ENCODE data around the gene MRPL12. TPM values are rescaled to one million over a fixed set of nuclear protein-coding genes. Genes with fewer than 3 reads are reported as not detected.

Gene MRPL12
- total and polyA plus RNA-seq, 2 of the 8 experiments (the other 6 are each of a cell fraction or from before 2014, with no cell fraction given), result 120 to 141 TPM

- no peaks in the 10 kb centered on the region for H3K23me2 ChIP-seq (ENCODE audit: low read depth, low read length)
- no peak overlapping the region for H3K27ac ChIP-seq (ENCODE audit: low read depth, low read length)
- FAIRE-seq (no peak), DNase-seq (ENCODE audit: low read depth in 1 of 2, low spot score in 2 of 2) (no peak)
- no peak overlapping the region for H2BK20ac ChIP-seq (ENCODE audit: low read length)
- H2BK5ac ChIP-seq (ENCODE audit: low read depth, low read length), result no peak overlapping the region
- no peak overlapping the region for H3K4ac ChIP-seq (replicated peaks; ENCODE audit: insufficient read length, low read depth, low read length)
- no peak overlapping the region for H3K9ac ChIP-seq (replicated peaks in 1 of 4; ENCODE audit: extremely low read depth in 1 of 4, low read depth in 3 of 4, low read length in 3 of 4)
- peaks cover 2 to 66% (median 31%) of the 10 kb centered on the region in 4 experiments; a peak in 6 of 8 replicates for H3K36me3 ChIP-seq (ENCODE audit: control insufficient read depth in 2 of 4, insufficient read depth in 4 of 4, low read length in 3 of 4)
- H2AK5ac ChIP-seq (ENCODE audit: low read depth, low read length), result no peak overlapping the region
- CTCF ChIA-PET (ENCODE audit: partially characterized antibody), result interaction anchor here (1.3 to 1.4 kb wide), 2 partner anchors 10 to 16 kb away, joined by 4 to 5 read pairs; no protein-coding TSS in a partner anchor
- H2BK120ac ChIP-seq (replicated peaks; ENCODE audit: low read depth, low read length), result no peak overlapping the region
- H3K4me3 ChIP-seq (ENCODE audit: extremely low read depth in 1 of 4, insufficient read depth in 2 of 4, low read depth in 3 of 4, low read length in 4 of 4), result no peak overlapping the region
- no peaks in the 10 kb centered on the region for H3K9me3 ChIP-seq (ENCODE audit: insufficient read depth in 2 of 2, low read depth in 1 of 2, low read length in 1 of 2)
- H4K5ac ChIP-seq (ENCODE audit: insufficient read length, low read depth, low read length), result no peak overlapping the region
- no peak overlapping the region for H2BK15ac ChIP-seq (ENCODE audit: low read length)
- H3K56ac ChIP-seq (replicated peaks; ENCODE audit: insufficient read length, low read depth, low read length), result no peak overlapping the region
- no peaks in the 10 kb centered on the region for H3K27me3 ChIP-seq (replicated peaks in 1 of 4; ENCODE audit: control insufficient read depth in 3 of 4, extremely low read depth in 1 of 4, insufficient read depth in 3 of 4, low read length in 3 of 4)
- H3K14ac ChIP-seq (ENCODE audit: insufficient read length), result no peak overlapping the region
- peaks cover 2% of the 10 kb centered on the region; the same call in 1 of the 2 replicates for H3K79me1 ChIP-seq (ENCODE audit: low read depth, low read length)
- H3K23ac ChIP-seq (ENCODE audit: insufficient read length), result no peak overlapping the region
- H3K4me1 ChIP-seq (replicated peaks in 1 of 4; ENCODE audit: control insufficient read depth in 3 of 4, insufficient read depth in 4 of 4, low read length in 3 of 4), result no peaks in the 10 kb centered on the region
- H3K4me2 ChIP-seq (ENCODE audit: insufficient read depth in 1 of 2, low read depth in 2 of 2, low read length in 2 of 2), result no peak overlapping the region
- H3K18ac ChIP-seq (ENCODE audit: extremely low read depth, low read length), result no peak overlapping the region
- no peak overlapping the region for H4K91ac ChIP-seq (replicated peaks; ENCODE audit: insufficient read length, low read length)
- 97% methylated on average over 19 of the region's 20 CpGs; no CpG with 5 or more reads in 1 of the 2 experiments for WGBS, 2 experiments (ENCODE audit: extremely low coverage in 1 of 2, insufficient coverage in 1 of 2, insufficient read length in 1 of 2, insufficient replicate concordance in 2 of 2, low coverage in 1 of 2, low lambda C conversion rate in 2 of 2, missing lambda C conversion rate in 1 of 2)
- POLR2A ChIA-PET (ENCODE audit: partially characterized antibody), result interaction anchor here (1.0 to 28.4 kb wide), 3 partner anchors 9 to 18 kb away, joined by 3 to 436 read pairs (median 100); partner anchors contain the start of genes ARL16, HGS, MRPL12 and SLC25A10
- H4K8ac ChIP-seq (ENCODE audit: extremely low read depth, insufficient read depth, low read length), result no peak overlapping the region
- H3K79me2 ChIP-seq (ENCODE audit: control insufficient read depth in 1 of 2, insufficient read depth in 2 of 2, low read length in 2 of 2), result no peaks in the 10 kb centered on the region
- peaks cover 3 to 18% of the 10 kb centered on the region in 2 experiments for H4K20me1 ChIP-seq (replicated peaks in 1 of 2; ENCODE audit: control insufficient read depth in 1 of 2, insufficient read depth in 2 of 2, low read length in 2 of 2)
- H2BK12ac ChIP-seq (ENCODE audit: low read depth, low read length), result no peak overlapping the region
- no peak overlapping the region for H2AFZ ChIP-seq (ENCODE audit: low read length)
- TF ChIP-seq TAF1 (IDR thresholded peaks at IDR 0.05; ENCODE audit: low read depth, low read length) (no peak), POLR2A (IDR thresholded peaks at IDR 0.05; ENCODE audit: control extremely low read depth in 1 of 2, low read depth in 2 of 2, low read length in 2 of 2) (no peak), SIX5 (IDR thresholded peaks at IDR 0.05; ENCODE audit: low read depth, low read length) (no peak), RXRA (IDR thresholded peaks at IDR 0.05; ENCODE audit: insufficient read depth, low read depth, low read length) (no peak), TBP (IDR thresholded peaks at IDR 0.05; ENCODE audit: low read depth, low read length) (no peak), CHD2 (IDR thresholded peaks at IDR 0.05; ENCODE audit: low read length) (no peak), KDM4A (IDR thresholded peaks at IDR 0.05; ENCODE audit: low read depth, low read length, severe bottlenecking) (no peak), SIRT6 (IDR thresholded peaks at IDR 0.05; ENCODE audit: low read length) (no peak), RAD21 (IDR thresholded peaks at IDR 0.05 in 1 of 2, conservative IDR thresholded peaks at IDR 0.05 in 1 of 2; ENCODE audit: low read depth in 2 of 2, low read length in 2 of 2) (no peak), CBX8 (IDR thresholded peaks at IDR 0.05; ENCODE audit: borderline replicate concordance, low read depth, low read length) (no peak), ATF2 (IDR thresholded peaks at IDR 0.05; ENCODE audit: low read length) (no peak), BCL11A (IDR thresholded peaks at IDR 0.05; ENCODE audit: low read depth in 2 of 2, low read length in 2 of 2) (no peak), RBBP5 (IDR thresholded peaks at IDR 0.05; ENCODE audit: borderline replicate concordance, low read depth, low read length) (no peak)
These were observed 11.6 kb upstream of the MRPL12 start for GRCh38 chr17:81691608-81692007.
